HG03097 (cell line): ENCODE results near the gene CNTROB.
A peak's percentile ranks its signal among the peaks of the same experiment; 100 is the strongest.

Experiments
- ATAC-seq: cut with Tn5 transposase; IDR thresholded peaks from one replicate; pipeline ENCODE4 v1.9.1; 2021; ENCODE audit not compliant: unreplicated experiment, low FRiP score

Gene CNTROB

DNA sequence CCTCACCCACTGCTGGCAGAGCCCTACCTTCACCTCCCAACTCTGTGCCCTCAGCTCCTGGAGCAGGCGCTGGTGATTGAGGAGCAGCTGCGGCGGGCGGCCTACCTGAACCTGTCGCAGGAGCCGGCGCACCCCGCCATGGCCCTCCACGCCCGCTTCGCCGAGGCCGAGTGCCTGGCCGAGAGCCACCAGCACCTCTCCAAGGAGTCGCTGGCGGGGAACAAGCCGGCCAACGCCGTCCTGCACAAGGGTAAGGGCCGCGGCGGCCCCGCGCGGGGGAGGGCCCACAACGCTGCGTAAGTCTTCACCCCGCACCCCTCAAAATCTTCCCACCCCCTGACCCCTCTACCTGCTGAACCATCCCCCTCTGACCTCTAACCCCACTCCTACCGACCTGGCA, 22.9 kb upstream of the CNTROB start:
- no peak for ATAC-seq

GRCh38 chr17:7910281-7910680, 21.7 kb upstream of the CNTROB start:
- no peak for ATAC-seq

- ATAC-seq: no peak
Measured at GRCh38 chr17:7910711-7911110, 21.3 kb upstream of the CNTROB start.

DNA sequence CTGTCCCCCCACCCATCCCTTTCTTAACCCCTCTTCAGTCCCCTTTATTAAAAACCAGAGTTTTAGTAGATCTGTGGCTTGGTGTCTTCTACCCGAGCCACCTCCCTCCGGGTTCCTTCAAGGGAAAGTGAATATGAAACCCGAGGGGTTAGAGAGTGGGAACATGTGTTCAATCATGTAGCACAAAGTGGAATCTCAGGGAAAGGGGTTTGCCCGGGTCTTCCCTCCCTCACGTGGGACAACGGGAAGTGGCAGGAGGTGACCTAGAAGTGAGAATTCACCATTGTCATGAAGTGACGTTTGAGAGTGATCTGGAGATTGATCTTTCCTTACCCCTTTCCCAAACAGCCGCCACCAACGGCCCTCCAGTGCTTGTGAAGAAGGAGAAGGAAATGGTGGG, 20.9 kb upstream of the CNTROB start:
- ATAC-seq: no peak

GRCh38 chr17:7912927-7913524, 19.0 kb upstream of the CNTROB start:
- no peak for ATAC-seq

- peak; percentile 4 for ATAC-seq
Measured at GRCh38 chr17:7915179-7915610, 16.8 kb upstream of the CNTROB start.

- peak; percentile 64 for ATAC-seq
Measured at GRCh38 chr17:7915611-7916384, 16.2 kb upstream of the CNTROB start, which contains the start of gene RNF227. TSS of gene RNF227 (minus strand) at chr17:7916289. CDS start at chr17:7916195, 94 bp downstream.

DNA sequence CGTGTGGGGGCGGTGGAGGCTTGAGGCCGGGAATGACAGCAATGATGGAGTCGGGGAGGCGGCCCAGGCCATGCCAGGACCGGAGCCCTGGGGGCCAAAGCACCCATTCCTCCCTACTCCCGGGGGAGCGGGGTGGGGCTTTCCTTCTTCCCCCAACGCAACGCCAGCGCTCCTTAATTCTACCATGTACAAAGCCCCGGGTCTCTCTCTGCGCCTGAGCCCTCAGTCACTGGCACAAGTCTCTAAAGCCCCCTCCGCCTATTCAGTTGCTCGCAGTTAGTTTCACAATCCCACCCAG, 15.7 kb upstream of the CNTROB start:
- no peak for ATAC-seq

- ATAC-seq: no peak
Measured at GRCh38 chr17:7916808-7917207, 15.2 kb upstream of the CNTROB start.

GRCh38 chr17:7922269-7922844, 9.6 kb upstream of the CNTROB start:
- no peak for ATAC-seq

- no peak for ATAC-seq
Measured at GRCh38 chr17:7922845-7923628, 9.0 kb upstream of the CNTROB start.

DNA sequence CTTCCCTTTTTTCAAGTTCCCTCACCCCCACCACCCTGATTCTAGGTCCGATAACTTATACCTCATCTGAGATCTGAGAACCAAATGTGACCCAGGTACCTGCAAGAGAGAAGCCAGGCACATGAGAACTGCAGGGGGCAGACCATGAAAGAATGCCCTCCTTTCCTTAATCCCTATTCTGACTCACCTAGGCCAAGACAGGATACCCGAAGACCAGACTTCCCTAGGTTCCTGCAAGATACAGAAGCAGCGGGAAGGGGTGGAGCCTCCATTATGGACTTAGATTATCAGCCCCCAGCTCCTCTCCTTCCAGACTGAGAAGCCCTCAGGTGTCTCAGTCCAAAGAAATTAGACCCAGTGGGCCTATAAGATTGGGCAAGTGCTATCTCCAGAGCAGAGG, 4.4 kb upstream of the CNTROB start:
- no peak for ATAC-seq

DNA sequence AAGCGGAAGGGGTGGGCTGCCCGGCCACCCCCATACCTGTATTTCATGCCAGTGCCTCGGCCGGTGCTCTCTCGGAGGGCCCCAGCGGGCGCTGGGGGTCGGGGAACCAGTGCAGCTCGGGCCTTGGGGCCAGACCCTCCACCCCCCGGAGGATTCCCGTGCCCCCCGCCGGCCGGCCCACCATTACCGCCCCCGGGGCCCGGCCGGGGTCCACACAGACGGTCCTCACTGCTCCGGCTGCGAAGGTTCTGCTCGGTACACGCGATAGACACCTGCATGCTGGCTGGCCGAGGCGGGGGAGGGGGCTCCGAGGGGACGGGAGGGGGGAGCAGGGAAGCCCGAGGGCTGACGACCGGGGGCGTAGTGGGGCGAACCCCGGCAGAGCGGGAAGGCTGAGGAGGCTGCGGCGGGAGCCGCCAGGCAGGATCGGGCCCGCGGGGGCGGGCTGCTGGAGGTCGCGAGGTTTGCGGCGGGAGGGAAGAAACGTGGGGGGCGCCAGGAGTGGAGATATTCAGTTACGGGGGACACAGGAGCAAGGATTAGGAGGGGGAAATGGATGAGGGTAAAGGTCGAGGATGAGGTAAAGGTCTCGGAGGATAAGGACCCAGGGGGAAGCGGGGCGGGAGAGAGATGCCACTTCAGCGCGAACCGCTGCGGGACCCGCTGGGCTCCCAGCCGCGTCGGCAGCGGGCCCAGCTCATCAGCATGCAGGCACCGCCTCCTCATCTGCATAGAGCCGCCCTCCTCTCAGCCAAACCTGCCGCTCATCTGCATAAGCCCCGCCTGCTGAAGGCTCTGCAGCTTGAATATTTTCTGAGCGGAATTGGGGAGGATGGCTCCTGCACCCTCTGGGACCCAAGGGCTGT, 2.6 kb upstream of the CNTROB start, which contains the start of gene KCNAB3:
Gene KCNAB3, minus strand, starts transcription at position 699 of the 866 bp plus-strand sequence. Its CDS starts 421 bp downstream, at position 278.
- no peak for ATAC-seq

GRCh38 chr17:7930841-7931631, 970 bp upstream of the CNTROB start:
- no peak for ATAC-seq

GRCh38 chr17:7932483-7932891, 481 bp downstream of the CNTROB start:
- ATAC-seq: no peak

DNA sequence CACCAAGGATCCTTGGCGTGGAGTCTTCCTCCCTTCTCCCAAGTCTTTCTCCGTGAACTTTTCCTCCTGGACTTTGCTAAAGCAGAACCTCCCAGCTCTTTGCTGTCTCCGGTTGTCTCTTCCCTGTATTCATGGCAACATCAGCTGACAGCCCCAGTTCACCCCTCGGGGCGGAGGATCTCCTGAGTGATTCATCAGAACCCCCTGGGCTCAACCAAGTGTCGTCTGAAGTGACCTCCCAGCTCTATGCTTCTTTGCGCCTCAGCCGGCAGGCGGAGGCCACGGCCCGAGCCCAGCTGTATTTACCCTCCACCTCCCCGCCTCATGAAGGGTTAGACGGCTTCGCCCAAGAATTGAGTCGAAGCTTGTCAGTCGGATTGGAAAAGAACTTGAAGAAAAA, 943 bp downstream of the CNTROB start:
- no peak for ATAC-seq

DNA sequence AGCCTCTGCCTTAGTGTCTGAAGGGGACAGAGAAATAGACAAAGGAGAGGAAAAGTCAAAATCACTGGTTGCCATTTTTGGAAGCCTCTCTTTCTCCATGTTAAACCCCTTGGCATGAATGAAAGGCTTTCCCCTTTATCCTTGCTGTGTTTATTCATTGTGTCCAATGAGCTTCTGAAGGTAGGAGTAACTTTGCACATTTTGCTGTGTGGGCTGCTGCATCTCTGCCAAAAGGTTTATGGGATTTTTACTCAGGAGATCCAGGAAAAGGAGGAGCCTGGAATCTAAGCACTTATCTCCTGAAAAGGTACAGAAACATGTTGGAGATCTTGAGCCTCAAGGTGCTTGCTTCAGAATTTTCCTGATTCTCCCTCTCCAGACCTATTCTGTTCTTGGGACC, 3.9 kb downstream of the CNTROB start:
- ATAC-seq: no peak

- ATAC-seq: no peak
Measured at GRCh38 chr17:7940034-7940433, 8.0 kb downstream of the CNTROB start.

DNA sequence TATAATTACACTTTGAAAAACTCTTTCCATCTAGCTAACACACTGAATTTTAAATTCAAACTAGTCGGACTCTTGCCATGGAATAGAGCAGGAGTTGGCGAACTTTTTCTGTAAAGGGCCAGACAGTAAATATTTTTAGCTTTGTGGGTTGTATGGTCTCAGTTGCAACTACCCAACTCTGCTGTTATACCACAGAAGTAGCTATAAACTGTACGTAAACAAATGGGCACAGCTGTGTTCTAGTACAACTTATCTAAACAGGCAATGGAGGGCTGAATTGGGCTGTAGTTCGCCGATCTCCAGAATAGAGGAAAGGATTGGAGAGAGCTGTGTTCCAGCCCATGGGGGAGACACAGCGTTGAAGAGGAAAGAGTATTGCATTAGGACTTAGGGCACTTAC, 8.7 kb downstream of the CNTROB start:
- ATAC-seq: no peak
